NCI-H526 treated with DMSO at 0.1 percent for 48 hours (cell line): ENCODE results near the gene HNRNPH3.
"Not testable (repeated sequence)": the region's sequence is repeated elsewhere in the genome, so short reads cannot be mapped to it uniquely, and the experiment has no call there.

Experiments used
- DNase-seq: peaks from one replicate; lab custom pipeline; 2025; lab: John Stamatoyannopoulos, UW

Gene HNRNPH3, protein sequence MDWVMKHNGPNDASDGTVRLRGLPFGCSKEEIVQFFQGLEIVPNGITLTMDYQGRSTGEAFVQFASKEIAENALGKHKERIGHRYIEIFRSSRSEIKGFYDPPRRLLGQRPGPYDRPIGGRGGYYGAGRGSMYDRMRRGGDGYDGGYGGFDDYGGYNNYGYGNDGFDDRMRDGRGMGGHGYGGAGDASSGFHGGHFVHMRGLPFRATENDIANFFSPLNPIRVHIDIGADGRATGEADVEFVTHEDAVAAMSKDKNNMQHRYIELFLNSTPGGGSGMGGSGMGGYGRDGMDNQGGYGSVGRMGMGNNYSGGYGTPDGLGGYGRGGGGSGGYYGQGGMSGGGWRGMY

GRCh38 chr10:68331455-68332258, at the start of gene HNRNPH3:
TSS of gene HNRNPH3 (plus strand) at chr10:68332064. CDS start at chr10:68337222, 5,158 bp downstream.
- DNase-seq, result peak; percentile 90

DNA sequence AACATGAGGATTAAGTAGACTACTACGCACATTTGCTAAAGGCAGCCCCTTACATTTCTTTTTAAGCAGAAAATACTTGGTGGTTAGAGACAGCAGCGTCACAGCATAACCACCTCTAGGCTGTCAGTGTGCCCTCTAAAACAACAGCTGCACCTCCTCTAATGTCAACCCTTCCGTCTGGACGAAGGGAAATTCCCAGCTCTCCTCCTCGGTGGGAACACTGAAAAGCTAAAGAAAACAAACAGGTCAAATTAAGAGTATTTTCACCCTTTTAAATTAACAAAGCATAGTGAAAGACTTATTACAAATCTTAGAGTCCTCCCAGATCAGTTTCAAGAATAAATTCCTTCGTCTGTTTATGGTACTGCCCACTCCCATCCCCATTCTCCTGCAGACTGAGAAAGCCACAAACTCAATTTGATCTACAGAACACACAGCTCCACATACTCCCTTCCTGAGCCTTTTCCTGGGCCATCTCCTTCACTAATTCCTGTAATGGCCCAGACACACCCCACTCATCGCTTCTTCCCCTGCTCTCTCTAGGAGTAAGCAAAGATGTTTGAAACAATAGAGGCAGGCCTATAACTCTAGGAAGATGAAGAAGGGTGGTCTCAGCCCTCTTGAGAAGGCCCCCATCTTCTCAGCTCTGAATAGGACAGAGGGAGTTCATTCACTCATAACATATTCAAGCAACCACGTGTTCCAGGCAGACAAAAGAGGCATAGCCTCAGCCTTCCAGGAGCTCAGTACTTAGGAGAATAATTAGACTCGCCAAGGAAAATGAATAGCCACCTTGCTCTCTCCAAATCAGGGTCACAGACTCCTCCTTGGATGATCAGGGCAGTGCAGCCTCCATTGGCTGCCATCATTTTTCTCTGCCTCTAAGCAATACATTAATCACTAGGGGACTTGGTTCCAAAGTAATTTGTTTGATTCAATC, 47.5 kb upstream of the HNRNPH3 start:
- DNase-seq, result no peak

- DNase-seq, result no peak
Observed at GRCh38 chr10:68288717-68289116, 43.1 kb upstream of the HNRNPH3 start.

DNA sequence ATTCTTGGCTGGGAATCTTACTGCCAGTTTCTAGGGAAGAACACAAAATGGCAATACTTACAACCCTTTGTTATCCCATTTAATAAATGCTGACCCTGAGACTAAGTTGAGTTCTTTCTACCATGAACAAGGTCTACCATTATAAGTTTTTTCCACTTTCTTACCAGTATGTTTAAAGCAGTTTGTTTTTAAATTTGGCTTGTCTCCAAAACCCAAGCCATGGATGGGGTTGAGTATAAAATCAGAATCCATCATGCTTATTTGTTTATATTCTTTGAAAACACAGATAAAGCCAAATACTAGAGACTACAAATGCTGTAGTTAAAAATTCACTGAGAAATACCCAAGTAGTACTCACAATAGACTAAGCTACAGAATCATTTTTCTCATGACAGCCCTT, 41.1 kb upstream of the HNRNPH3 start:
- no peak for DNase-seq

DNA sequence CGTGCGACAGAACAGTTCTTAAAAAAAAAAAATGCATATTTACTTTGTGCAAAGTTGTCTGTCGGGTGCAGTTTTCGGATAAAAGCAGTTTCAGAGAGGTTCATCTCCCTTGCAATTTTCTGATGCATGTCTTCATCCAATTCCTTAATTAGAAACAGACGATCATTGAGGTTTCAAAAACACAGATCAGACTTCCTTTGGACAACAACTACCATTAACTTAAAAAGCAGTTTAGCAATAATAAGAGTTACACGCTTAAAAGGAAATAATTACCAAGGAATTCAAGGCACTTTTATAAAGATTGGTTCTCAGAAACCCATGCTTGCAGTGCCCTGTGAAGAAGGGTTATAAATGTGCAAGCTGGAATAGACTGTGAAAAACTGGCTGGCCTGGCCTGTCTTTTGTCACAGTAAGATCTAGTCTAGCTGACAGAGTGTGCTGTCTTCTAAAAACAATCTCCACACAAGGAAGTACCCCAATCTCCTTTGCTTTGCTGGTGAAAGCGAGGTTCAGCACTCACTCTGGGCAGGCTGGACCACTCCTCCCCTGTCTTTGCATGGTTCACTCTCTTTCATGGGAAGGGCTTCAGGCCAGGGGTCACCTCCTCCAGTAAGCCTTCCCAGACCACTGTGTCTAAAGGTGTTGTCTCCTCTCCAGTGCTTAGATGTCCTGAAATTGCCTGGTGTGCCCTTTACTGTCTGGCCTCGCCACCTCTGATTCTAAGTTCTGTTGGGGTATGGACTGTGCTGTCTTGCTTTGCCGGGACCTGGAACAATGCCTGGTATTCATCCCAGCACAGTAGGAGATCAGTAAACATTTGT, 34.8 kb upstream of the HNRNPH3 start:
- no peak for DNase-seq

- no peak for DNase-seq
Observed at GRCh38 chr10:68301301-68301700, 30.6 kb upstream of the HNRNPH3 start.

GRCh38 chr10:68301790-68302502, 29.9 kb upstream of the HNRNPH3 start:
- peak; percentile 13 for DNase-seq

GRCh38 chr10:68302503-68302823, 29.4 kb upstream of the HNRNPH3 start:
- no peak for DNase-seq

GRCh38 chr10:68302871-68303270, 29.0 kb upstream of the HNRNPH3 start:
- no peak for DNase-seq

GRCh38 chr10:68303849-68304412, 27.9 kb upstream of the HNRNPH3 start:
- no peak for DNase-seq

DNA sequence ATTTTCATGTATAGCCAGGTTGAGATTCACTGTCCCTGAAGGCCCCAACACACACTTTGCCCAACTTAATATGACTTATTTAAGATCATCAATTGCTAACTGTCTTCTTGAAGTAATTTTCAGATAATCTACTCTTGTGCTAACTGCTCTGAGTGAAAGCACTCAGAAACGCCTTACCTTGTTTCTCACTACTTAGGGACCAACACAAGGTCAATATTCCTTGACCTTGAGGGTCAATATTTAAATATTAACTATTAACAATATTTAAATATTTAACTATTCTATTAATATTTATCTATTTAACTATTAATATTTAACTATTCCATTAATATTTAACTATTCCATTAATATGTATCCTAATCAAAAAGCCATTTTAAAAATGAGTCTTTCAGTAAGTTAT, 26.0 kb upstream of the HNRNPH3 start:
- DNase-seq, result no peak

GRCh38 chr10:68310531-68310930, 21.3 kb upstream of the HNRNPH3 start:
- DNase-seq, result no peak

- DNase-seq, result not testable (repeated sequence)
Observed at GRCh38 chr10:68314930-68315329, 16.9 kb upstream of the HNRNPH3 start.

DNA sequence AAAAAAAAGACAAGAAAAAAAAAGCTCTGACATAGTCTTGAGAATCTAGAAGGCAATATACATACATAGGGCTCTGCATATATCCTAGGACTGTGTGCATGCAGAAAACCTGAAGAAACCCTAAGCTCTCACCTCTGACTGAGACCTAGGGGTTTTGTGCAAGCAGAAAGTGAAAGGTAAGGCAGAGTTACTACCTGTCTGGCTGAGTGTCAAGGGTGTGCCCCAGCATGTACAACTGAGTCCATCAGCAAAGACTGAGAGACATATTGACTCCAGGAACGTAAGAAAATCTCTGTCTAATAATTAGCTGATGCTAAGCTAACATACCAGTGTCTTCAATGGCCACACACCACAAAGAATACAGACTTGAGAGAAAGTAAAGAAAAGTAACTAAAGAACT, 16.3 kb upstream of the HNRNPH3 start:
- DNase-seq, result no peak

- DNase-seq, result no peak
Observed at GRCh38 chr10:68318331-68319059, 13.4 kb upstream of the HNRNPH3 start.

GRCh38 chr10:68324396-68324795, 7.5 kb upstream of the HNRNPH3 start:
- not testable (repeated sequence) for DNase-seq

GRCh38 chr10:68327889-68328786, 3.7 kb upstream of the HNRNPH3 start:
- DNase-seq, result no peak

GRCh38 chr10:68329506-68329861, 2.4 kb upstream of the HNRNPH3 start:
- no peak for DNase-seq
